ENCODE data around the gene CCDC149.
"Not testable (repeated sequence)": the region's sequence is repeated elsewhere in the genome, so short reads cannot be mapped to it uniquely, and the experiment has no call there.

CCDC149 gene

GRCh38 chr4:24920008-24920407 is 7.2 kb upstream of the CCDC149 start:
- no peak overlapping the region for H3K4me3 ChIP-seq (ENCODE audit: low read length)
- no peak for DNase-seq (ENCODE audit: low read depth)
- TF ChIP-seq CTCF (IDR thresholded peaks at IDR 0.05; ENCODE audit: insufficient read depth, low read depth, low read length, missing control alignments), result no peak

GRCh38 chr4:24917076-24917856 is 4.4 kb upstream of the CCDC149 start:
- H3K4me3 ChIP-seq (ENCODE audit: low read length), result no peak overlapping the region

GRCh38 chr4:24915121-24915922 is 2.5 kb upstream of the CCDC149 start:
- no peak overlapping the region for H3K4me3 ChIP-seq (ENCODE audit: low read length)
- peak; percentile 21 for TF ChIP-seq CTCF (IDR thresholded peaks at IDR 0.05; ENCODE audit: insufficient read depth, low read depth, low read length, missing control alignments)
- peak; percentile 27 for DNase-seq (ENCODE audit: low read depth)

More at GRCh38 chr4:24917076-24917856, 4.4 kb upstream of the CCDC149 start:
- no peak for DNase-seq (ENCODE audit: low read depth)
- TF ChIP-seq CTCF (IDR thresholded peaks at IDR 0.05; ENCODE audit: insufficient read depth, low read depth, low read length, missing control alignments), result no peak

- H3K4me3 ChIP-seq (ENCODE audit: low read length), result no peak overlapping the region
- no peak for TF ChIP-seq CTCF (IDR thresholded peaks at IDR 0.05; ENCODE audit: insufficient read depth, low read depth, low read length, missing control alignments)
- peak; percentile 32 for DNase-seq (ENCODE audit: low read depth)
These were observed 1.6 kb upstream of the CCDC149 start for GRCh38 chr4:24914460-24914859.

GRCh38 chr4:24913119-24913485 is 260 bp upstream of the CCDC149 start:
- peak overlapping the region; percentile 28 for H3K4me3 ChIP-seq (ENCODE audit: low read length)
- TF ChIP-seq CTCF (IDR thresholded peaks at IDR 0.05; ENCODE audit: insufficient read depth, low read depth, low read length, missing control alignments), result no peak
- no peak for DNase-seq (ENCODE audit: low read depth)

- TF ChIP-seq CTCF (IDR thresholded peaks at IDR 0.05; ENCODE audit: insufficient read depth, low read depth, low read length, missing control alignments), result no peak
- DNase-seq (ENCODE audit: low read depth), result peak; percentile 28
These were observed 2.3 kb downstream of the CCDC149 start for GRCh38 chr4:24910499-24910898.

GRCh38 chr4:24909606-24910005 is 3.2 kb downstream of the CCDC149 start:
- not testable (repeated sequence) for H3K4me3 ChIP-seq (ENCODE audit: low read length); DNase-seq (ENCODE audit: low read depth)

More at GRCh38 chr4:24910499-24910898, 2.3 kb downstream of the CCDC149 start:
- no peak overlapping the region for H3K4me3 ChIP-seq (ENCODE audit: low read length)
